MM.1S (cell line): ENCODE data around the gene NXPH4.

Source experiments
- DNase-seq: peaks from one replicate; pipeline ENCODE4 v3.0.0-alpha.2; 2015
- H2AFZ ChIP-seq: fragments of 300-600 bp; sonication (generic); 2 replicates; pipeline ENCODE4 v1.6.0; 2016; ENCODE audit warnings: antibody characterized with exemption, low read length
- H3F3A ChIP-seq: fragments of 300-600 bp; sonication (generic); 2 replicates; pipeline ENCODE4 v1.6.1; 2016; ENCODE audit warnings: mild to moderate bottlenecking, antibody characterized with exemption, low read length, moderate library complexity, mixed read lengths; ENCODE audit not compliant: insufficient read depth
- H3K27ac ChIP-seq: fragments of 300-600 bp; sonication (generic); 2 replicates; pipeline ENCODE4 v1.5.1; 2016; ENCODE audit warnings: mild to moderate bottlenecking, low read length
- H3K27me3 ChIP-seq: fragments of 300-600 bp; sonication (generic); replicated peaks from 2 replicates; pipeline ENCODE4 v1.6.0; 2016; ENCODE audit warnings: low read length; ENCODE audit not compliant: insufficient read depth
- H3K36me3 ChIP-seq: fragments of 300-600 bp; sonication (generic); replicated peaks from 2 replicates; pipeline ENCODE4 v1.6.1; 2016; ENCODE audit warnings: mild to moderate bottlenecking, low read length, mixed read lengths; ENCODE audit not compliant: insufficient read depth
- H3K4me1 ChIP-seq: fragments of 300-600 bp; sonication (generic); 2 replicates; pipeline ENCODE4 v1.6.1; 2016; ENCODE audit warnings: low read length, mixed read lengths
- H3K4me2 ChIP-seq: fragments of 300-600 bp; sonication (generic); 2 replicates; pipeline ENCODE4 v1.6.0; 2016; ENCODE audit warnings: low read depth, low read length
- H3K4me3 ChIP-seq: fragments of 300-600 bp; sonication (generic); 2 replicates; pipeline ENCODE4 v1.5.1; 2016; ENCODE audit warnings: low read length, mixed read lengths
- H3K79me2 ChIP-seq: fragments of 300-600 bp; sonication (generic); 2 replicates; pipeline ENCODE4 v1.6.1; 2016; ENCODE audit warnings: mixed run types, low read length, mixed read lengths
- H3K9ac ChIP-seq: fragments of 300-600 bp; sonication (generic); 2 replicates; pipeline ENCODE4 v1.6.1; 2016; ENCODE audit warnings: low read length, mixed read lengths
- H3K9me2 ChIP-seq: fragments of 300-600 bp; sonication (generic); replicated peaks from 2 replicates; pipeline ENCODE4 v1.6.1; 2016; ENCODE audit warnings: mild to moderate bottlenecking, low read length, mixed read lengths; ENCODE audit not compliant: insufficient read depth
- H3K9me3 ChIP-seq: fragments of 300-600 bp; sonication (generic); replicated peaks from 2 replicates; pipeline ENCODE4 v1.6.1; 2016; ENCODE audit warnings: mild to moderate bottlenecking, low read length, mixed read lengths; ENCODE audit not compliant: insufficient read depth
- H4K20me1 ChIP-seq: fragments of 300-600 bp; sonication (generic); 2 replicates; pipeline ENCODE4 v1.6.1; 2016; ENCODE audit warnings: mild to moderate bottlenecking, low read length, moderate library complexity, mixed read lengths; ENCODE audit not compliant: insufficient read depth
- EZH2 ChIP-seq: fragments of 300-600 bp; sonication (generic); optimal IDR thresholded peaks from 2 replicates; pipeline ENCODE3; 2017; ENCODE audit warnings: low read depth, mild to moderate bottlenecking, antibody characterized with exemption, low read length, mixed read lengths
- EZH2phosphoT487 ChIP-seq: fragments of 300-600 bp; sonication (generic); IDR thresholded peaks from 2 replicates; pipeline ENCODE4 v1.6.1; 2018; ENCODE audit warnings: antibody characterized with exemption, low read length
- TF ChIP-seq, protein P1 (sequence below): fragments of 300-600 bp; sonication (generic); IDR thresholded peaks from 2 replicates; pipeline ENCODE4 v1.5.1; 2016; ENCODE audit warnings: antibody characterized with exemption, low read length, mixed read lengths

The NXPH4 gene

GRCh38 chr12:57241402-57242310 lies 25.1 kb downstream of the NXPH4 start:
- Histone ChIP-seq H2AFZ (no peak overlapping the region), H3K9ac (no peak overlapping the region), H3K27ac (no peak overlapping the region), H3K9me2 (no peaks in the 10 kb centered on the region), H3K27me3 (peaks cover 42% of the 10 kb centered on the region), H3K36me3 (no peaks in the 10 kb centered on the region), H3K9me3 (no peaks in the 10 kb centered on the region), H3K4me1 (peaks cover 28% of the 10 kb centered on the region), H3F3A (peaks cover 39% of the 10 kb centered on the region; the same call in 1 of the 2 replicates), H3K79me2 (no peaks in the 10 kb centered on the region), H3K4me2 (peak overlapping the region; percentile 97; the same call in 1 of the 2 replicates), H4K20me1 (peaks cover 3% of the 10 kb centered on the region; the same call in 1 of the 2 replicates), H3K4me3 (peak overlapping the region; percentile 68; the same call in 1 of the 2 replicates)
- no peak for DNase-seq
- no peak for TF ChIP-seq EZH2phosphoT487
- TF ChIP-seq, protein P1, sequence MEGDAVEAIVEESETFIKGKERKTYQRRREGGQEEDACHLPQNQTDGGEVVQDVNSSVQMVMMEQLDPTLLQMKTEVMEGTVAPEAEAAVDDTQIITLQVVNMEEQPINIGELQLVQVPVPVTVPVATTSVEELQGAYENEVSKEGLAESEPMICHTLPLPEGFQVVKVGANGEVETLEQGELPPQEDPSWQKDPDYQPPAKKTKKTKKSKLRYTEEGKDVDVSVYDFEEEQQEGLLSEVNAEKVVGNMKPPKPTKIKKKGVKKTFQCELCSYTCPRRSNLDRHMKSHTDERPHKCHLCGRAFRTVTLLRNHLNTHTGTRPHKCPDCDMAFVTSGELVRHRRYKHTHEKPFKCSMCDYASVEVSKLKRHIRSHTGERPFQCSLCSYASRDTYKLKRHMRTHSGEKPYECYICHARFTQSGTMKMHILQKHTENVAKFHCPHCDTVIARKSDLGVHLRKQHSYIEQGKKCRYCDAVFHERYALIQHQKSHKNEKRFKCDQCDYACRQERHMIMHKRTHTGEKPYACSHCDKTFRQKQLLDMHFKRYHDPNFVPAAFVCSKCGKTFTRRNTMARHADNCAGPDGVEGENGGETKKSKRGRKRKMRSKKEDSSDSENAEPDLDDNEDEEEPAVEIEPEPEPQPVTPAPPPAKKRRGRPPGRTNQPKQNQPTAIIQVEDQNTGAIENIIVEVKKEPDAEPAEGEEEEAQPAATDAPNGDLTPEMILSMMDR, result no peak
- peak; percentile 72 for TF ChIP-seq EZH2

- Histone ChIP-seq H3K27me3 (peaks cover 42% of the 10 kb centered on the region), H3K4me2 (peak overlapping the region; percentile 97), H3F3A (peaks cover 36% of the 10 kb centered on the region; the same call in 1 of the 2 replicates), H3K9me2 (no peaks in the 10 kb centered on the region), H3K9me3 (no peaks in the 10 kb centered on the region), H3K27ac (no peak overlapping the region), H2AFZ (peak overlapping the region; percentile 66; the same call in 1 of the 2 replicates), H4K20me1 (peaks cover 3% of the 10 kb centered on the region; the same call in 1 of the 2 replicates), H3K79me2 (no peaks in the 10 kb centered on the region), H3K9ac (no peak overlapping the region), H3K4me1 (peaks cover 28% of the 10 kb centered on the region), H3K4me3 (peak overlapping the region; percentile 68), H3K36me3 (no peaks in the 10 kb centered on the region)
- no peak for DNase-seq
- no peak for TF ChIP-seq EZH2phosphoT487
- TF ChIP-seq, protein P1, result no peak
- TF ChIP-seq EZH2, result no peak
Measured at GRCh38 chr12:57242329-57242690, 25.7 kb downstream of the NXPH4 start.

DNA sequence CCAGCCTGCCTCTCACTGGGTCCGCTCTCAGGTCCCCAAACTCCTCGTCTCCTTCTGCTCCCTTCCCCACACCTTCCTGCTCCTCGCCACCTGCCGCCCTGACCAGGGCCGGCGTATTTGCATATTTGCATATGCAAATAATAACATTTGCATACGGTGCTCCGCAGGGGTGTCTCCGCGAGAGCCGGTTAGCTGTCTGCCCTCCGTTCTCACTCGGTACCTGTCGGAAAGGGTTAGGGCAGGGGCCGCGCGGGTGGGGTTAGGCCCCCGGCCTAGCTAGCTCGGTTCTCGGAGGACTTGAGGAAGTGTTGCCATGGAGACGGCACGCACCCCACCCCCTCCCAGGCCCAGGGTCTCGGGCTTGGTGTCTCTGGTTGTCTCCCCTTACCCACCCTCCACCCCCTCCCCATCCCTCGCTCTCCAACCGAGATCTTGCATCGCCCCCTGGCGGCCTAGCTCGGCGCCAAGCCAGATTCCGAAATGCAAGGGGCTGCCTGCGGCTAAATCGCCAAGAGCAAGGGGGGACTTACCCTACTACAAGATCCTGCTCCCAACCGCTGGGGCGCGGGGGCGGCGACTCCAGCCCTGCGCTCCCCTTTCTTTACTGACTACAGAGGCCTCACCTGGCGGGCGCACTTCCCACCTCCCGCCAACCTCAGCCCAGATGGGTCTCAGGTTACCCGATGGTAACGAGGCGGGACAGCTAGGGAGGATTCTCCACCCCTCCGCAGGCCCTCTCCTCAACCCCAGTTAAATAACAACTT lies 26.3 kb downstream of the NXPH4 start:
- Histone ChIP-seq H3K4me2 (peak overlapping the region; percentile 97), H3K36me3 (no peaks in the 10 kb centered on the region), H3K9ac (peak overlapping the region; percentile 32; the same call in 1 of the 2 replicates), H3F3A (peaks cover 30% of the 10 kb centered on the region; the same call in 1 of the 2 replicates), H3K79me2 (no peaks in the 10 kb centered on the region), H3K9me2 (no peaks in the 10 kb centered on the region), H3K9me3 (no peaks in the 10 kb centered on the region), H3K27ac (no peak overlapping the region), H3K27me3 (peaks cover 38% of the 10 kb centered on the region), H4K20me1 (peaks cover 3% of the 10 kb centered on the region; the same call in 1 of the 2 replicates), H3K4me3 (peak overlapping the region; percentile 68), H2AFZ (peak overlapping the region; percentile 66), H3K4me1 (peaks cover 28% of the 10 kb centered on the region)
- DNase-seq, result peak; percentile 86
- TF ChIP-seq EZH2phosphoT487, result no peak
- TF ChIP-seq, protein P1, result peak; percentile 71
- TF ChIP-seq EZH2, result no peak
